OCI-LY1 (cell line): Measurements from ENCODE around the gene TCEA3.

Experiments used
- H2AFZ ChIP-seq: fragments of 200-600 bp; sonication (generic), shearing (Covaris generic); 2 replicates; pipeline ENCODE4 v1.6.0; 2014; ENCODE audit warnings: antibody characterized with exemption, mild to moderate bottlenecking, low read length
- H3F3A ChIP-seq: fragments of 200-600 bp; sonication (generic), shearing (Covaris generic); 2 replicates; pipeline ENCODE4 v1.6.0; 2014; ENCODE audit warnings: mild to moderate bottlenecking, antibody characterized with exemption, low read length, moderate library complexity; ENCODE audit not compliant: insufficient read depth
- H3K27ac ChIP-seq: fragments of 200-600 bp; sonication (generic); 2 replicates; pipeline ENCODE4 v1.5.1; 2014; ENCODE audit warnings: low read length, mixed run types, mild to moderate bottlenecking, low read depth; ENCODE audit not compliant: poor library complexity, severe bottlenecking
- H3K27me3 ChIP-seq: fragments of 200-600 bp; sonication (generic); 2 replicates; pipeline ENCODE4 v1.6.0; 2014; ENCODE audit warnings: antibody characterized with exemption, mild to moderate bottlenecking, low read length, moderate library complexity; ENCODE audit not compliant: insufficient read depth
- H3K36me3 ChIP-seq: fragments of 200-600 bp; sonication (generic); 2 replicates; pipeline ENCODE4 v1.6.1; 2014; ENCODE audit warnings: mild to moderate bottlenecking, antibody characterized with exemption, low read length, moderate library complexity, mixed read lengths; ENCODE audit not compliant: insufficient read depth
- H3K4me1 ChIP-seq: fragments of 200-600 bp; sonication (generic); 2 replicates; pipeline ENCODE4 v1.5.1; 2014; ENCODE audit warnings: mild to moderate bottlenecking, low read length, moderate library complexity; ENCODE audit not compliant: insufficient read depth, severe bottlenecking
- H3K4me2 ChIP-seq: fragments of 200-600 bp; sonication (generic), shearing (Covaris generic); 2 replicates; pipeline ENCODE4 v1.6.1; 2014; ENCODE audit warnings: low read length
- H3K4me3 ChIP-seq: fragments of 200-600 bp; sonication (generic); 2 replicates; pipeline ENCODE4 v1.5.1; 2014; ENCODE audit warnings: low read length, low read depth, mild to moderate bottlenecking, mixed read lengths; ENCODE audit not compliant: poor library complexity, severe bottlenecking
- H3K79me2 ChIP-seq: fragments of 200-600 bp; shearing (Covaris generic); 2 replicates; pipeline ENCODE4 v1.6.1; 2016; ENCODE audit warnings: mixed run types, low read length, mixed read lengths; ENCODE audit not compliant: insufficient read depth
- H3K9ac ChIP-seq: fragments of 200-600 bp; sonication (generic), shearing (Covaris generic); 2 replicates; pipeline ENCODE4 v1.6.1; 2014; ENCODE audit warnings: mild to moderate bottlenecking, low read length, mixed read lengths
- H3K9me2 ChIP-seq: fragments of 200-600 bp; sonication (generic), shearing (Covaris generic); 2 replicates; pipeline ENCODE4 v1.6.1; 2014; ENCODE audit warnings: low read depth, mild to moderate bottlenecking, low read length, mixed read lengths
- H3K9me3 ChIP-seq: fragments of 200-600 bp; shearing (Covaris generic); 2 replicates; pipeline ENCODE4 v1.6.1; 2014; ENCODE audit warnings: low read length, mixed read lengths
- H4K20me1 ChIP-seq: fragments of 200-600 bp; sonication (generic), shearing (Covaris generic); 2 replicates; pipeline ENCODE4 v1.6.0; 2016; ENCODE audit warnings: mild to moderate bottlenecking, low read length; ENCODE audit not compliant: insufficient read depth
- CTCF ChIP-seq: fragments of 200-600 bp; sonication (generic), shearing (Covaris generic); IDR thresholded peaks from 2 replicates; pipeline ENCODE4 v1.5.1; 2017; ENCODE audit warnings: mild to moderate bottlenecking, antibody characterized with exemption, low read length, moderate library complexity, mixed read lengths
- EZH2 ChIP-seq: fragments of 200-600 bp; sonication (generic), shearing (Covaris generic); IDR thresholded peaks from 2 replicates; pipeline ENCODE4 v1.8.0; 2017; ENCODE audit warnings: borderline replicate concordance, mixed run types, mild to moderate bottlenecking, antibody characterized with exemption, low read length, moderate library complexity, mixed read lengths

The TCEA3 gene

DNA sequence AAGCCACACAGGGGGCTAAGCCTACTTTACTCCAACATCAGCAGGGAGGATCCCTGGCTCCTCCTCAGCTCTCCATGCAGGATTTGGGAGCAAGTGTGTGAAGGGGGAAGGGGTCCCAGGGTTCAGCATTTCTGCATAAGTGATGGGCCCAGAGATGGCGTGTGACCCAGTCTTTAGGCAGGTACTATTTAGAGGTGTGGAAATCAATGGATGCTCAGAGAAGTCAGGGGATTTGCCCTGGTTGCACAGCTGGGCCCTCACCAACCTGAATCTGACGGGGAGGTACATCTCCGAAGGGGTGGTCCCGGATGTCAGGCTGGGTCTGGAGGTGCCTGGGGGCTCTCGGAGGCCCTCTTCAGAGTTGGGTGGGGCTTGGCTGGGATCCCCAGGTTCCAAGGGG lies 6.9 kb upstream of the TCEA3 start:
- Histone ChIP-seq H4K20me1 (no peaks in the 10 kb centered on the region), H3F3A (no peaks in the 10 kb centered on the region), H3K4me3 (no peak overlapping the region), H3K27me3 (peaks cover 15% of the 10 kb centered on the region; the same call in 1 of the 2 replicates), H3K36me3 (no peaks in the 10 kb centered on the region), H3K27ac (no peak overlapping the region), H3K4me1 (no peaks in the 10 kb centered on the region), H3K79me2 (no peaks in the 10 kb centered on the region), H2AFZ (no peak overlapping the region), H3K9me2 (no peaks in the 10 kb centered on the region), H3K9me3 (no peaks in the 10 kb centered on the region), H3K9ac (no peak overlapping the region), H3K4me2 (no peak overlapping the region)
- TF ChIP-seq EZH2 (no peak), CTCF (no peak)

GRCh38 chr1:23430803-23431202 lies 6.3 kb upstream of the TCEA3 start:
- Histone ChIP-seq H3K79me2 (no peaks in the 10 kb centered on the region), H3K9ac (no peak overlapping the region), H3K27ac (no peak overlapping the region), H3K27me3 (peaks cover 15% of the 10 kb centered on the region; the same call in 1 of the 2 replicates), H3K4me3 (no peak overlapping the region), H3K9me3 (no peaks in the 10 kb centered on the region), H2AFZ (no peak overlapping the region), H4K20me1 (no peaks in the 10 kb centered on the region), H3K4me1 (no peaks in the 10 kb centered on the region), H3K9me2 (no peaks in the 10 kb centered on the region), H3K4me2 (no peak overlapping the region), H3K36me3 (no peaks in the 10 kb centered on the region), H3F3A (no peaks in the 10 kb centered on the region)
- TF ChIP-seq CTCF (no peak), EZH2 (no peak)

DNA sequence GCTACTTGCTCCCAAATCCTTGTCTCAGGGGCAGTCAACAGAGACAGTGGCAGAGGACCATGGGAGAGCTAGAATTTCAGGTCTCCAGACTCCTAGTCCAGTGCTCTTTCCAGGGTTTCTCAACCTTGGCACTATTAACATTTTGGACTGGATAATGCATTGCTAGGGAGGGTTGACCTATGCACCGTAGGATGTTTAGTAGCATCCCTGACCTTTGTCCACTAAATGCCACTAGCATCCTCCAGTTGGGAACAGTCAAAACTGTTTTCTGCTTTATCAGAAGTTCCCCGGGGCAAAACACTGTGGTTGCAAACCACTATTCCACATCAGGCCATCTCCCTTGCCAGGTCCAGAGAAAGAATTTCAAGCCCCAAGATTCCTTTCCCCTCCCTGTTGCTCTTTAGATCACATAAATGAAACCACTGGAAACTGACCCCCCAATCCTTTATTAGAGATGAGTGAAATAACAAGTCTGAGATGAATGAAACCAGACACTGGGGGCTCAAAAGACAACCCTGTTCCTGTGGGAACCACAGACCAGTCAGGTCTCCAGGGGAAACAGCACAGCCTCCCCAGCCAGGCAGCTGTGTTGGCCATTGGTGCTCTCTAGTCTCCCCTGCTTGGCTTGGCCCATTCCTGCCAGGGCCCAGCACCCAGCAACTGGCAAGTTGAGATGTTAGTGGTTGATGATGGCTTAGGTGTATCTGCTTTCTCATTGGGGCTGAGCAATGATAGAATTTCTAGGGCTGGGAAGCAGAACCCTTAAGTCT lies 3.8 kb upstream of the TCEA3 start:
- Histone ChIP-seq H2AFZ (no peak overlapping the region), H3K27me3 (peaks cover 15% of the 10 kb centered on the region; the same call in 1 of the 2 replicates), H3K36me3 (no peaks in the 10 kb centered on the region)

More for the DNA sequence above, 3.8 kb upstream of the TCEA3 start:
- Histone ChIP-seq H3F3A (no peaks in the 10 kb centered on the region), H3K4me1 (no peaks in the 10 kb centered on the region), H3K9me2 (no peaks in the 10 kb centered on the region), H3K27ac (no peak overlapping the region), H4K20me1 (no peaks in the 10 kb centered on the region), H3K9ac (no peak overlapping the region), H3K4me2 (no peak overlapping the region), H3K9me3 (no peaks in the 10 kb centered on the region), H3K79me2 (no peaks in the 10 kb centered on the region), H3K4me3 (no peak overlapping the region)
- TF ChIP-seq EZH2 (no peak), CTCF (no peak)
